Activated naive CD4-positive, alpha-beta T cell treated with Interleukin-2 at 50 U/mL for 16 hours (primary cell): ENCODE results near the gene ARL2.
A peak's percentile ranks its signal among the peaks of the same experiment; 100 is the strongest.
"Not testable (repeated sequence)": the region's sequence is repeated elsewhere in the genome, so short reads cannot be mapped to it uniquely, and the experiment has no call there.

Experiments used
- DNase-seq: peaks from one replicate; pipeline ENCODE4 v3.0.0-alpha.2; 2020

ARL2 gene

GRCh38 chr11:65013888-65014725, at the start of gene ARL2:
Gene ARL2, plus strand, starts transcription at chr11:65014160. Its CDS starts 48 bp downstream, at chr11:65014208.
- peak; percentile 87 for DNase-seq

- no peak for DNase-seq
These were observed 46.6 kb upstream of the ARL2 start for GRCh38 chr11:64967375-64967774.

DNA sequence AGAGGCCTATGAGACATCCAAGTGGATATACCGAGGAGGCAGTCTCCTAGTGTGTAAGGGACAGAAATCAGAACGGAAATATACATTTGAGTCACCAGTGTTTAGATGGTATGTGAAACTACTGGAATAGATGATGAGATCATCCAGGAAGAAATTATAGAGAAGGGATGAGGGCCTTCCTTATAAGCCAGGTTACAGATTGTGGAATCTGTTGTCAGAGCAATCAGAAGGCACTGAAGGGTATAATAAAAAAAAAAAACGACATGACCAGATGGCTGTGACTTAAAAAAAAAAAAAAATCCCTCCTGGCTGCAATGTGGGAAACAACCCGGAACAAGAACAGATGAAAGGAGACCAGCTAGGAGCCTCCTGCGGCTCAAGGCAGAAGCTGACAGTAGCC, 44.8 kb upstream of the ARL2 start:
- no peak for DNase-seq

DNA sequence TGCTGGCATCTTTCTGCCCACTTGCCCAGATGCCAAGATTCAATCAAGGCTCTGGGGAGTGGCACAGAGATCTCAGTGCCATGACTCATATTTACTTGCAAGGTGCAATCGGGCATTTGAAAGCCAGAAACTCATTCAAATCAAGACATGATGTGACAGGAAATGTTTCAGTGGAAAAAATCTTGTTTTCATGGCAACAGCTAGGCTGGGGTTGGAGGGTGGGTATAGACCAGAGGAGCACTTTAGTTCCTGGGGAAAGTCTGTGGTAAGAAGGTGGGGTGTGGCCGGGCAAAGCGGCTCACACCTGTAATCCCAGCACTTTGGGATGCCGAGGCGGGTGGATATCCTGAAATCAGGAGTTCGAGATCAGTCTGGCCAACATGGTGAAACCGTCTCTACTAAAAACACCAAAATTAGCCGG, 43.2 kb upstream of the ARL2 start:
- peak; percentile 32 for DNase-seq

DNA sequence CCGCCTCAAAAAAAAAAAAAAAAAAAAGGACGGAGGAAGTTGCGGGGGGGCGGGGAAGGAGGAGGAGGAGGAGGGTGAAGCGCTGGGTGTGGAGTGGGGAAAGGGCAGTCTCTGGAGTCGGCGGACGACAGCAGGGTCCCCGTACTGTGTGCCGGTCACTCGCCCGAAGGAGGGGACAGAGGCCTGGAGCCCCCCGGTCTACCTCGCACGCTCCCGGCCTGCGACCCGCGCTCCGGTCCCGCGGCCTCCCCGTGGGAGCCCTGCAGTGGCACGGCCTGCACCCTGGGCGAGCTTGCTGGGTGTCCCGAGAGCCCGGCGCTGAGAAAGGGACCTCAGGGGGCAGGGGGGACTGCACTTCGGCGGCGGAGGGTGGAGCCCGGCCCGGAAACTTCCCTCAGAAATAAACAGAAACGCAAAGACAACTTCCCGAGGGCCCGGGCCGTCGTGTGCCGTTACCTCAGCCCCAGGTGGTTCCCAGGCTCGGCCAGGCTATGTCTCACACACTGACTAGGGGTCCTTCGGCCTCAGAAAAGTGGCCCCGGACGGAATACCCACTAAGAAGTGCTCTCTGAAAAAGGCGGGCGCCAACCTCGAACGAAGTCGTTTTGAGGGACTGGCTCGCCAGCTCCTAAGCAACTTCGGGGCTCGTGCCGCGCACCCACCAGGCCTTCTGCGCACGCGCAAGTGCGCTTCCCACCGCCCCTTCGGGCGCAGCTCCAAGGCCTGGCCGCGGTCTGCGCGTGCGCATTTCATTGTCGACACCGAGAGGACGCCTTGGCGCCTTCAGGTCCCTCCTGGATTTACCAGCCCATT, 42.3 kb upstream of the ARL2 start, which contains the start of gene MAJIN:
TSS of gene MAJIN (minus strand) at position 688 of the 813 bp plus-strand sequence. CDS start 12,703 bp downstream, outside the sequence.
- DNase-seq = peak; percentile 86

DNA sequence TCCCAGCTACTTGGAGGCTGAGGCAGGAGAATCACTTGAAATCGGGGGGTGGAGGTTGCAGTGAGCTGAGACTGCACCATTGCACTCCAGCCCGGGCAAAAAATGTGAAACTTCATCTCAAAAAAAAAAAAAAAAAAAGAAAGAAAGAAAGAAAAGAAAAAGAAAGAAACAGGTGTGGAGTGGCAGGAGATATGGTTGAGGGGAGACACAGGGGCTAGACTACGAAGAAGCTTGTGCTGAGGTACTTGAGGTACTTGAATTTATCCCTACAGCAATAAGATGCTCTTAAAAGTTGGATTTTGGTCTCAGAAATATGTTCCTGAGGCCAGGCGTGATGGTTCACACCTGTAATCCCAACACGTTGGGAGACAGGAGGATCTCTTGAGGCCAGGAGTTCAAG, 39.8 kb upstream of the ARL2 start:
- no peak for DNase-seq

DNA sequence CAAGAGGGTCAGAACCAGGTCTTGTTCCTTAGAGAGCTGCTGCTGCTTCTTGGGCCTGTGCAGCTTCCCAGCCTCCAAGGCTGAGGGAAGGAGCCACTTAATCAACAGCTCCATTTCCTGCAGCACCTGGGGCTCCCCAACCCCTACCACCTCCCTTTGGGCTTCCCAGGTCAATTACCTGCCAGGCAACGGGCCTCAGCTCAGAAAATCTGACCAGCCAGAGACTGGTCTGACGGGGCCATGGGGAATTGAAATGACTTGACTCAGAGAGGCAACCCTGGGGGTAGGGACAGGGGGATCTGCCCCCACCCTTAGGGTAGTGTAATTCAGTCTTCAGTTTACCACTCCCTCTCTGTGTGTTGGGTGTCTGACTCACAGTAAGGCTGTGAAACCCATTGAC, 37.3 kb upstream of the ARL2 start:
- DNase-seq = no peak

DNA sequence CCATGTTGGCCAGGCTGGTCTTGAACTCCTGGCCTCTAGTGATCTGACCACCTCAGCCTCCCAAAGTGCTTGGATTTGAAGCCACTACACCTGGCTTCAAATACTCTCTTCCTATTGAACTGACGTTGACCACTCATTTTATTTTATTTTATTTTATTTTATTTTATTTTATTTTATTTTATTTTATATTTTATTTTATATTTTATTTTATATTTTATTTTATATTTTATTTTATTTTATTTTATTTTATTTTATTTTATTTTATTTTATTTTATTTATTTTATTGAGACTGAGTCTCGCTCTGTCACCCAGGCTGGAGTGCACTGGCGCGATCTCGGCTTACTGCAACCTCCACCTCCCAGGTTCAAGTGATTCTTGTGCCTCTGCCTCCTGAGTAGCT, 30.6 kb upstream of the ARL2 start:
- not testable (repeated sequence) for DNase-seq

- DNase-seq = no peak
These were observed 25.7 kb upstream of the ARL2 start for GRCh38 chr11:64987998-64988854.

- no peak for DNase-seq
These were observed 24.5 kb upstream of the ARL2 start for GRCh38 chr11:64989416-64989815.

DNA sequence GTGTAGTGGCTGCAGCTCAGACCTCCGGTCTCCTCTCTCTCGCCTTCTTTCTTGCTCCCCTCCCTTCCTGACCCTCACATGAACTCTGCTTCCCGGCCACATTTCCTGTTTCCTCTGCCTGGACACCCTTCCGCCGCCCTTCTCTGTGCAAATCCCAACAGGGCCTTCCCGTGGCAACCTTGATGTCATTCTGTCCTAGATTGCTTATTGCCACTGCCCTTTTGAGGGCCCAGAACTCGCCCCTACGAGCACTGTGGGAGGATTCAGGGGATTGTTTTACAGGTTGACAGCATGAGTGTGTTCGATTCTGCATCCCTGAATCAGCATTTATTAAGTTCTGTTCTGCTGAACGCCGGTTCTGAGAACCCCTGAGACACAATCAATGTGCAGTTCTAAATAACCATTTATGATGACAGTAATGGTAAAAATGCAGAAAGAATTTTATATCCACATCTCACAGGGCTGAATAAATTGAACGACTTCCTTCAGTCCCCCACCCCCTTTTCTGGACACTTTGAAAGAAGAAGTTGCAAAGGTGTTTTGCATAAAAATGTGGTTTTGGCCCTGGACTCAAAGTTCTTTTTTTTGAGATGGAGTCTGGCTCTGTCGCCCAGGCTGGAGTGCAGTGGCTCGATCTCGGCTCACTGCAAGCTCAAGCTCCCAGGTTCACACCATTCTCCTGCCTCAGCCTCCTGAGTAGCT, 23.6 kb upstream of the ARL2 start:
- no peak for DNase-seq

- DNase-seq = no peak
These were observed 19.6 kb upstream of the ARL2 start for GRCh38 chr11:64994318-64994717.

- DNase-seq = no peak
These were observed 17.6 kb upstream of the ARL2 start for GRCh38 chr11:64996327-64996709.

- no peak for DNase-seq
These were observed 17.1 kb upstream of the ARL2 start, which contains the start of gene BATF2 for GRCh38 chr11:64996710-64997380. Gene BATF2, minus strand, starts transcription at chr11:64996971. Its CDS starts 57 bp downstream, at chr11:64996914.

GRCh38 chr11:64998141-64998540, 15.8 kb upstream of the ARL2 start:
- no peak for DNase-seq

DNA sequence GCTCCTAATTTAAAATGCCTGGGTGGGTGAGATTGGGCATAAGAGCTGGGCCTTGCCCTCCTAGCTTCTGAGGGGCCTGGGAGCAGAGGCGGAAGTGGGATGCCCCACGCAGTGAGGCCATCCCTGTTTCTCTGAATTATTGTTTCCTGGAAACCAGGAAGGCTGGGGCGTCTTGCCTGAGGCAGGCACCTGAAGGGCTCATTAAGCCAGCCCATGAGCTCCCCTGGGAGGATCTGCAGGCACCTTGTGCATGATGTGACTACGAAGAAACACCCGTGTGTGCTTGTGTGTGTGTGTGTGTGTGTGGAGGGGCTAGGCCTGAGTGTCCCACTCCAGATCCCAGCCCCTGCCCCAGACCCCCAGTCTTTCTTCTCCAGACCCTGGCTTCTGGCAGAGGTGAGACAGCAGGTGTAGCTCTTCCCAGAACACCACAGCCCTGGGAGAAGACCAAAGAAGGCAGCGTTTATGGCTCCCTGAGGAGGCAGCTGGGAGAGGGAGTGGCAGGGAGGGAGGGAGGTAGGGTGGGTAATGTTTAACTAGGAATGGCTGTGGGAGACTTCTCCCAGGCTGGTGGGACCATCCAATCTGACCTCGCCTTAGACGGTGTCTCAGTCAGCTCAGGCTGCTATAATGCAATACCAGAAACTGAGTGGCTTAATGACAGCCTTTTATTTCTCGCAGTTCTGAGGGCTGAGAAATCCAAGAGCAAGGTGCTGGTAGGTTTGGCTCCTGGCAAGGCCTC, 15.1 kb upstream of the ARL2 start:
- no peak for DNase-seq

GRCh38 chr11:64999478-64999877, 14.5 kb upstream of the ARL2 start:
- no peak for DNase-seq

- DNase-seq = no peak
These were observed 11.3 kb upstream of the ARL2 start for GRCh38 chr11:65002706-65003105.

DNA sequence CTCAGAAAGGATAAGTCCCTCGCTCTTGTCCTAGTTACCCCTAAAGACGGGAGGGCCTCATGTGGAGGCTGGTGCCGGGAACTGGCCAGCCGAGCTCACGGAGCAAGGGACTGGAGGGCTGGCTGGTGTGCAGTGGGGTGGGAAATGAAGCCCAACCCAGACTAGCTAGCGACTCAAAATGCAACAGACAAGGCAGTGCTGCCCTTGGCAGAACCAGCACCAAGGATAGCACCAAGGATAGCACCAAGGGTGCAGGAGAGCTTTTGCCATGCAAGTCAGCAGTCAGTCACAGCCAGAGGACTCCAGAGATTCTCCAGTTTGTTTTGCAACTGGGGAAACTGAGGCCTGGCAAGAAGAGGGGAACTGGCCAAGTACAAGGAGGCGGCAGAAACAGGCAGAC, 10.7 kb upstream of the ARL2 start:
- DNase-seq = no peak

DNA sequence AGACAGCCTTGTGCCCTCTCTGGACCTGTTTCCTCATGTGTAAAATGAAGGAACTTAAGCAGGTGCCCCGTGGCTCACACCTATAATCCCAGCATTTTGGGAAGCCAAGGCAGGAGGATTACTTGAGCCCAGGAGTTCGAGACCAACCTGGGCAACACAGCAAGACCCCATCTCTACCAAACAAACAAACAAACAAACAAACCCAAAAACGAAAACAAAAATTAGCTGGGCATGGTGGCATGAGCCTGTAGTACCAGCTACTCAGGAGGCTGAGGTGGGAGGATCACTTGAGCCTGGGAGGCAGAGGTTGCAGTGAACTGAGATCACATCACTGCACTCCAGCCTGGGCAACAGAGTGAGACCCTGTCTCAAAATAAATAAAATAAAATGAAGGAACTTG, 10.0 kb upstream of the ARL2 start:
- DNase-seq = not testable (repeated sequence)

- DNase-seq = no peak
These were observed 5.9 kb upstream of the ARL2 start for GRCh38 chr11:65008016-65008415.
